ENCODE measurements around the gene FBXL13.
"Not testable (repeated sequence)": the region's sequence is repeated elsewhere in the genome, so short reads cannot be mapped to it uniquely, and the experiment has no call there.

FBXL13 gene

GRCh38 chr7:102975854-102976253, 98.7 kb downstream of the FBXL13 start:
- Histone ChIP-seq H3K27ac (peak overlapping the region; percentile 97), H3K4me1 (ENCODE audit: control insufficient read depth in 1 of 2, insufficient read depth in 1 of 2, low read depth in 1 of 2, low read length in 1 of 2) (peaks cover 43 to 66% of the 10 kb centered on the region in 2 experiments), H3K27me3 (no peaks in the 10 kb centered on the region), H3K36me3 (no peaks in the 10 kb centered on the region), H3K9me3 (no peaks in the 10 kb centered on the region), H3K4me3 (ENCODE audit: low read depth in 1 of 2, low read length in 1 of 2) (no peak overlapping the region)
- no peak for TF ChIP-seq CTCF (IDR thresholded peaks at IDR 0.05)

GRCh38 chr7:102974366-102975236, 100.0 kb downstream of the FBXL13 start:
- peak overlapping the region; percentile 97 for H3K27ac ChIP-seq
- no peak for TF ChIP-seq CTCF (IDR thresholded peaks at IDR 0.05)

GRCh38 chr7:102973096-102973802, 101.3 kb downstream of the FBXL13 start:
- Histone ChIP-seq H3K4me1 (ENCODE audit: control insufficient read depth in 1 of 2, insufficient read depth in 1 of 2, low read depth in 1 of 2, low read length in 1 of 2) (peaks cover 32 to 53% of the 10 kb centered on the region in 2 experiments), H3K4me3 (ENCODE audit: low read depth in 1 of 2, low read length in 1 of 2) (peak overlapping the region; percentile 50 to 51), H3K36me3 (no peaks in the 10 kb centered on the region), H3K27me3 (no peaks in the 10 kb centered on the region), H3K9me3 (no peaks in the 10 kb centered on the region), H3K27ac (peak overlapping the region; percentile 97)
- no peak for TF ChIP-seq CTCF (IDR thresholded peaks at IDR 0.05)

More at GRCh38 chr7:102974366-102975236, 100.0 kb downstream of the FBXL13 start:
- Histone ChIP-seq H3K27me3 (no peaks in the 10 kb centered on the region), H3K4me1 (ENCODE audit: control insufficient read depth in 1 of 2, insufficient read depth in 1 of 2, low read depth in 1 of 2, low read length in 1 of 2) (peaks cover 44 to 66% of the 10 kb centered on the region in 2 experiments), H3K36me3 (no peaks in the 10 kb centered on the region), H3K9me3 (no peaks in the 10 kb centered on the region), H3K4me3 (ENCODE audit: low read depth in 1 of 2, low read length in 1 of 2) (peak overlapping the region; percentile 50 to 51)

GRCh38 chr7:102967798-102968197, 106.8 kb downstream of the FBXL13 start:
- Histone ChIP-seq H3K27me3 (no peaks in the 10 kb centered on the region), H3K36me3 (peaks cover 5% of the 10 kb centered on the region), H3K27ac (no peak overlapping the region), H3K4me1 (ENCODE audit: control insufficient read depth in 1 of 2, insufficient read depth in 1 of 2, low read depth in 1 of 2, low read length in 1 of 2) (peaks cover 19 to 21% of the 10 kb centered on the region in 2 experiments), H3K4me3 (ENCODE audit: low read depth in 1 of 2, low read length in 1 of 2) (no peak overlapping the region), H3K9me3 (no peaks in the 10 kb centered on the region)
- no peak for TF ChIP-seq CTCF (IDR thresholded peaks at IDR 0.05)

- no peak for TF ChIP-seq CTCF (IDR thresholded peaks at IDR 0.05)
Observed at GRCh38 chr7:102966465-102966864, 108.1 kb downstream of the FBXL13 start.

GRCh38 chr7:102961993-102962392, 112.6 kb downstream of the FBXL13 start:
- not testable (repeated sequence) for H3K27ac ChIP-seq; H3K36me3 ChIP-seq; H3K9me3 ChIP-seq; H3K27me3 ChIP-seq; H3K4me3 ChIP-seq (ENCODE audit: low read depth in 1 of 2, low read length in 1 of 2)
- peaks cover 12 to 14% of the 10 kb centered on the region in 2 experiments for H3K4me1 ChIP-seq (ENCODE audit: control insufficient read depth in 1 of 2, insufficient read depth in 1 of 2, low read depth in 1 of 2, low read length in 1 of 2)

More at GRCh38 chr7:102966465-102966864, 108.1 kb downstream of the FBXL13 start:
- Histone ChIP-seq H3K27me3 (no peaks in the 10 kb centered on the region), H3K4me3 (ENCODE audit: low read depth in 1 of 2, low read length in 1 of 2) (no peak overlapping the region), H3K36me3 (peaks cover 5% of the 10 kb centered on the region), H3K9me3 (no peaks in the 10 kb centered on the region), H3K27ac (peak overlapping the region; percentile 70), H3K4me1 (ENCODE audit: control insufficient read depth in 1 of 2, insufficient read depth in 1 of 2, low read depth in 1 of 2, low read length in 1 of 2) (peaks cover 18 to 20% of the 10 kb centered on the region in 2 experiments)

GRCh38 chr7:102958004-102958403, 116.6 kb downstream of the FBXL13 start:
- H3K27me3 ChIP-seq; H3K4me3 ChIP-seq (ENCODE audit: low read depth in 1 of 2, low read length in 1 of 2); H3K9me3 ChIP-seq; H3K4me1 ChIP-seq (ENCODE audit: control insufficient read depth in 1 of 2, insufficient read depth in 1 of 2, low read depth in 1 of 2, low read length in 1 of 2); H3K27ac ChIP-seq; H3K36me3 ChIP-seq: not testable (repeated sequence)

- H3K4me3 ChIP-seq (ENCODE audit: low read depth in 1 of 2, low read length in 1 of 2); H3K36me3 ChIP-seq; H3K9me3 ChIP-seq: not testable (repeated sequence)
Observed at GRCh38 chr7:102954359-102954758, 120.2 kb downstream of the FBXL13 start.

More at GRCh38 chr7:102954359-102954758, 120.2 kb downstream of the FBXL13 start:
- not testable (repeated sequence) for H3K27ac ChIP-seq, H3K27me3 ChIP-seq
- peaks cover 5 to 12% of the 10 kb centered on the region in 2 experiments for H3K4me1 ChIP-seq (ENCODE audit: control insufficient read depth in 1 of 2, insufficient read depth in 1 of 2, low read depth in 1 of 2, low read length in 1 of 2)
